NCI-H69 (cell line): Measurements from ENCODE around the gene MARCHF4.
"Not testable (repeated sequence)": the region's sequence is repeated elsewhere in the genome, so short reads cannot be mapped to it uniquely, and the experiment has no call there.

Source experiments
- DNase-seq: peaks from one replicate; lab custom pipeline; 2025; lab: John Stamatoyannopoulos, UW

MARCHF4 gene

DNA sequence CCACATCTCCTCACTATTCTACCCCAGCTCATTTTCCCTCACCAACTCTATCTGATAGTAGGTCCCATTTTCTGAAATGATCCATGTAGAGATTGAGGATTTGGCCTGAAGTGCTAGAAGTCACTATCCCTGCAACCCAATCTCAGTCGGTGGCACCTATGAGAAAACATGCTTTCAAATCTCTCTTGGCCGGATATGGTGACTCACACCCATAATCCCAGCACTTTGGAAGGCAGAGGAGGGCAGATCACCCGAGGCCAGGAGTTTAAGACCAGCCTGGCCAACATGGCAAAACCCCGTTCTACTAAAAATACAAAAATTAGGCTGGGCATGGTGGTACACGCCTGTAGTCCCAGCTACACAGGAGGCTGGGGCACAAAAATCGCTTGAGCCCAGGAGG, 19.1 kb upstream of the MARCHF4 start:
- DNase-seq, result no peak

DNA sequence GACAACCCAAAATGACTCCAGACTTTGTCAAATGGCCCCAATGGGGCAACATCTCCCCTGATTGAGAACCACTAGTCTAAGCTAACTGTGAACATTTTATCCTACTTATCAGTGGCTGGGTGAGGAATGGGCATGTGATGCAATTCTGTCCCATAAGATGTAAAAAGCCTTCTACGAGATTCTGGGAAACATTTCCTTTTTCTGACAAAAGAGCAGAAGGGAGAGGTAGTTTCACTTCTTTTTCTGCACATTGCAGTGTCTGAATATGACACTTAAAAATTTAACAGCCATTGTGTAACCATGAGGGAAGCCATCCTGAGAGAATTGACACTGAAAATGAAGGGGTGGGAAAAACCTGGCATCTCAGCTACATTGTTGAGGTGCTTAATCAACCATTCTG, 17.3 kb upstream of the MARCHF4 start:
- DNase-seq, result no peak

- DNase-seq, result peak; percentile 12
Measured at GRCh38 chr2:216388046-216388884, 16.0 kb upstream of the MARCHF4 start.

GRCh38 chr2:216387262-216387661, 15.0 kb upstream of the MARCHF4 start:
- DNase-seq, result no peak

DNA sequence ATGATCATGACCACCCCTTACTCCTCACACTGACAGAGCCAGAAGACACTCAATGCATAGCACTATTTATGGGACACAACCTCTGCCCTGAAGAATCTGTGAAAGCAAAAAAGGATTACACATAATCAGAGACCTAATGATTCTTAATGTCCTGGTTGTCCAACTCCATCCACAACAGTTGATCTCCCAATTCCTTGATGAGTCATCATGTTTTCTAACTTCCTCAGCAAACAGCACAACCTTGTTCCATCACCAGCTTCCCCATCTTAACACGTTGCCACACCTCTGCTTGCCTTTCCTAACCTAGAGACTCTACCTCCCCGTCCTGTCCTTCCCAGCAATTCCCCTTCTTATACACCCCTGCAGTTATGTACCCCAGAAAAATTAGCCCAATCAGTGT, 13.2 kb upstream of the MARCHF4 start:
- DNase-seq, result no peak

- DNase-seq, result not testable (repeated sequence)
Measured at GRCh38 chr2:216384409-216384808, 12.1 kb upstream of the MARCHF4 start.

GRCh38 chr2:216379977-216380376, 7.7 kb upstream of the MARCHF4 start:
- DNase-seq, result peak; percentile 25

DNA sequence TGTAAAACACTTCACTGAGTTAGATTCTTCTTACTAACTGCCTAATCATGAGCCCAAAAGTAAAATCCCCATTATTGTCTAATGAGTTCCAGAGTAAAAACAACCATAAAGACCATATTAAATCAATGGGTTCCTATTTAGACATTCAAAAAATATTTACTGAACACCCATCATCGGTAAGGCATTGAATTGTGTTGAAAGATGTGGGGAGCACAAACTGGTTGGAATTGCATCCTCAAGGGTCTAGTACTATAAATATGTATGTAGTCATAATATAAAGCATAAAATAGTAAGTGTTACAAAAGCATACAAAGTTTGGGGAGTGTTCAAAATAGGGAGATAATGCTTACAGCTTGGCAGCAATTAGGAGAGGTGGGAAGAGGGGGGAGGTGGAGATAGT, 3.0 kb upstream of the MARCHF4 start:
- no peak for DNase-seq

- DNase-seq, result no peak
Measured at GRCh38 chr2:216373896-216374295, 1.6 kb upstream of the MARCHF4 start.

- peak; percentile 19 for DNase-seq
Measured at GRCh38 chr2:216372761-216373291, 543 bp upstream of the MARCHF4 start.

DNA sequence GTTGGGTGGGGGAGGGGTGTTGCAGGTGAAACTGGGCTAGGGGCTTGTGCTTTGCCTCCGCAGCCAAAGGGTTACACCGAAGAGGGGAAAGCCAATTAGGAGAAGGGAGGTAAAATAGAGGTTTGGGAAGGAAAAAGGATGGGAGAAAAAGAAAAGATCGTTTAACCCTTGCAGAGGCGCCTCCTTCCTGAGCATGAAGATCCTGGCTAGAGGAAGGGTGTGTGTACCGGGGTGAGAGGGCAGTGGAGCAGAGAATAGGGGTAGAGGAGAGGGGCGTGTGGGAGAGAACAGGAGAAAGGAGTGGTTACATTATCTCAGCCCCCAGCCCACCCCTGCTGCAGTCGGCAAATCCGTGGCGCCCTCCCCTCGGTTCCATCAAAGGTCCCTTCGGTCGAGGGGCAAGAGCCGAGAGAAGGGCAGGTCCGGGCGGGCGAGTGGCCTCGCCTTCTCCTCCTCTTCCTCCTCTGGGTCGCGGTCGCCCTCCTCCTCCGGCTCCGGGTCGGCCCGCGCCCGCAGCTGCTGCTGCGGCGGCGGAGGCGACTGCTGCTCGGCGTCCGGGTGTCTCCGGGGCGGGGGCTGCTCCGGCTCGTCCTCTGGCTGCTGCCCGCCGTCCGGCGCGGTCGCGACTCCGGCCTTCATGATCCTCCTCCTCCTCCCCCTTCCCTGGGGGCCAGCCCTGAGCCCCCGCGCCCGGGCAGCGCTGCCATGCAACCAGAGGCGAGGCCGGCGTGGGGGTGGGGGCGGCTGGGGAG, 1.1 kb downstream of the MARCHF4 start:
- peak; percentile 65 for DNase-seq

- no peak for DNase-seq
Measured at GRCh38 chr2:216369821-216370220, 2.5 kb downstream of the MARCHF4 start.

DNA sequence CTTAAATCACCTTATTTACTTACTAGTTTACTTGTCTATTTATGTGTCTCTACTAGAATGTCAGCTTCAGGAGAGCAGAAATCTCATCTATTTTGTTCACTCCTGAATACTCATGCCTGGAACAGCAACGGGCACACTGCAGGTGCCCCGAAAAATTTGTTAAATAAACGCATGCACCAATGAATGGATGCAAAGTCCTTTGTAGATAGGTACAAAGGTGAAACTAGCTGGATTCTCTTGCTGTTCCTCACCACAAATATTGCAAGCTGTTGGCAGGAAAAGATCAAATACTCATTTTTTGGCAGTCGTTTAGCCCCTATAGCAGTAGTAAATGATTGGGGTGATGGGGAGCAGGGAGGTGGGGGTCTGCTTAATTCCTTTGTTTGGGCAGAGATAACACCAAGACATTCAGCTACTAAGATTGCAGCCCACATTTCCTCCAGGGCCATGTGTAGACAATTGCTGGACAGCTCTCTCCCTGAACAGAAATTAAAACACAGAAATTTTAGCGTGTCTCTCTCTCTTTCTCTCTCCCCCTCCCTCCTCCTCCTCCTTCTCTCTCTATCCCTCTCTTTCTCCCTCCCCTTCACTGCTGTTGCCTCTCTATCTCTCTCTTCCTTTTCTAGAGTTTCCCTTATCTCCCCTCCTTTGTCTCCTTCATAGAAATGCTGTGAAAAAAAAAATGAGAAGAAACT, 5.4 kb downstream of the MARCHF4 start:
- no peak for DNase-seq

DNA sequence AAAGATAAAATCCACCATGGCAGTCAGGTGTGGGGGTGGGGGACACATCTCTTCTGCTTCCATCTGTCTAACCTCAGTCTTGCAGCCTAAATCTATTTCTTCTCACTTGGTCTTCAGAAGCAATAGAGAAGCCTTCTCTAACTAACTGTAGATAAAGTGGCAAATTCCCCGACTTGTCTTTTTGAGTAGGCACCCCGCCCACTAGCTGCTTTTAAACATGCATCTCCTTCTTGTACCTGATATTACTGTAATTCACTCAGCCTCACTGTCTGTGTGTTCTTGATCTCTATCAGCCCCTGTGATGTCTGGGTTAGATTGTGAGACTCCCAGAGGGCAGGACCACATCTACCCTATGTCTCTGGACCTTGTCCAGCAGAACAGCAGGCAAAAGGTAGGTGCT, 6.8 kb downstream of the MARCHF4 start:
- DNase-seq, result no peak

DNA sequence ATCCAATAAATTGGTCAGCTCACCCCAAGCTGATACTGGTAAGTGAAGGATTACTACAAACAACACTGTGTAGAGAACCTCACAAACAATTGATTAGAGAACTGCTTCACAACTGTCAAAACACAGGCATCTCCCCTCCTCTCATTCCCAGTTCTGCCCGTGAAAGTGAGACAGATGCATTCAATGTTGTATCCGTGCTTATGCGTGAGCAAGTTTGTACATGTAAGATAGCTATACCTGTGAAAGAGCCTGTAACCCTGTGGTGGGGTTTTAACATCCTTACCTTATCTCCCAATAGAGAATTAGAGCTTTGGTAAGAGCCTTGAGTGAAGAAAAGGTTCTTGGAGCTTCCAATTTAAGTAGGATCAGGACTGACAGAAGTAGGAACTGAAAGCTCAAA, 9.1 kb downstream of the MARCHF4 start:
- no peak for DNase-seq

DNA sequence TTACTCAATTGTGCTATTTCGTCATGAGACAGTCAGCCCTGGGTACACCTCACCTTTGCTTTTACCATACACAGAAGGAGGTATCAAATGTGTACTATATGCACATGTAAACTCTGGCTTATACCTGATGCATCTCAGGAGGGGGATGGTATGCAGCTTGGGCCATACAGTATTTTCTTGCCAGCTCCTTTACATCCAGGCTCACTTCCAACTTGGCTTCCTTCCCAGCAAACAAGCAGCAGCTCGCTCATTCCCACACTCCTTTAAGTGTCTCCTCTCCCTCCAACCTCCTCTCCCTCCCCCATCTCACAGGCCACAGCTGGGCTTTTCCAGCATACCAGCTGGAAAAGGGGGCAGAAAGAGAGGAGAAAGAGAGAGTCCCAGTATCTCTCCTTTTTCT, 9.6 kb downstream of the MARCHF4 start:
- peak; percentile 68 for DNase-seq

DNA sequence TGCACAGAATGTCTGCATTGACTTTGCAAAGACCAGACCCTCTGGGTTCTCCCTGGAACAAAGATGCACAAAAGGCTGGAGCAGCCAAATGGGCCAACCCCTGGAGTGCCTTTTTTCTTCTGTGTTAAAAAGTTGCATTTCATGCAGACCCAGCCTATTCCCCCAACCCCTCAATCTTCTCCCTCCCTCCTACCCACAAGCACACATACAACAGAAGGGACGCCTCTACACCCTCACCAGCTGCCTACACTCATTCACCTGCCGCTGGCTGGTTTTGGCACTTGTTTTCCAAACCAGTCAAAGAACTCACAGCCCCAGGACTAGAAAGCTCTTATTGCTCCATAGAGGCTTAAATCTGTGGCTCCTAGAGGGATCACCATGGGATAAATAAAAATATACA, 16.6 kb downstream of the MARCHF4 start:
- no peak for DNase-seq

- DNase-seq, result no peak
Measured at GRCh38 chr2:216354306-216354705, 18.0 kb downstream of the MARCHF4 start.

- no peak for DNase-seq
Measured at GRCh38 chr2:216352653-216353270, 19.5 kb downstream of the MARCHF4 start.

DNA sequence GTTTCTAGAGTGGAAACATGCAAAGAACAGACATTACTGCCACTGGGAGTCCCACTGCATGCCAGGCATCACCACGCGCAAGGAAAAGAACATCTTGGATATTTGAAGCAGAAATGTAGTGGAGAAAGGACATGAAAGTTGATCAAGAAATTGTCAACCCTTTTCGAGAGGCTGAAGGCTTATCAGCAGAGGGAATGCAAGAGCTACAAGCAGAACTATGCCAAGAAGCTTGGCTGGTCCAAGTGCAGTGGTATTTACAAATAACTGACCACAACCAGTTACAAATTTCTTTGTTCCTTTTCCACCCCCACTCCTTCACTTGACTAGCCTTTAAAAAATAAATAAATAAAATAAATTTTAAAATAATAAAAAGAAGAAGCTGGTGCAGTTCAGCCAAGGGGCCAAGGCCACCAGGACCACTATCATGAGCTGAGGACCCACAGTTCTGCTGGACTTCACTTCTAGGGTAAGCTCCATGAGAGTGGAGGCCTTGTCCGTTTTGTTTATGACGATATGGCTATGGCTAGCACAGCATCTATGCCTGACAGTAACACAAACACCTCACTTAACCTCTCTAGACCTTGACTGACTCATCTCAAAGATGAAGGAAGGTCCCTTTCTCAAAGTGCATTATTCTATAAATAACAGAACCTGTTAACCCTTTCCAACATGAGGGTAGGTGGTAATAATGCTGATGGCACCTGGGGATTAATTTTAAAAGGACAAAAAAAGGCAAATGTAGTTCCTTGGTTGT, 20.9 kb downstream of the MARCHF4 start:
- DNase-seq, result no peak

- no peak for DNase-seq
Measured at GRCh38 chr2:216350214-216350791, 22.0 kb downstream of the MARCHF4 start.
